Stimulated activated CD4-positive, alpha-beta T cell treated with anti-CD3 and anti-CD28 coated beads, TNF-alpha, amount 100 ng/mL, for 24 hours (primary cell): Measurements from ENCODE around the gene IL25.
"Not testable (repeated sequence)": the region's sequence is repeated elsewhere in the genome, so short reads cannot be mapped to it uniquely, and the experiment has no call there.

Experiments
- DNase-seq, 3 experiments: peaks; one replicate each; pipeline ENCODE4 v3.0.0-alpha.2; 2020; ENCODE audit warnings: low read depth in 3 of 3

The IL25 gene

GRCh38 chr14:23388996-23389395 is 16.4 kb downstream of the IL25 start:
- DNase-seq: no peak

- DNase-seq: no peak
Observed at GRCh38 chr14:23389396-23389795, 16.8 kb downstream of the IL25 start.

- not testable (repeated sequence) for DNase-seq
Observed at GRCh38 chr14:23389871-23390270, 17.3 kb downstream of the IL25 start.

- DNase-seq: no peak
Observed at GRCh38 chr14:23392613-23393012, 20.0 kb downstream of the IL25 start.

- no peak for DNase-seq
Observed at GRCh38 chr14:23396126-23396525, 23.5 kb downstream of the IL25 start.

GRCh38 chr14:23396781-23397407 is 24.3 kb downstream of the IL25 start:
- DNase-seq: no peak

- DNase-seq: no peak
Observed at GRCh38 chr14:23398348-23398747, 25.7 kb downstream of the IL25 start.

- DNase-seq: no peak
Observed at GRCh38 chr14:23399136-23399535, 26.5 kb downstream of the IL25 start.

GRCh38 chr14:23399591-23399990 is 27.0 kb downstream of the IL25 start:
- DNase-seq: no peak

- DNase-seq: not testable (repeated sequence)
Observed at GRCh38 chr14:23400496-23401149, 28.0 kb downstream of the IL25 start.

- no peak for DNase-seq
Observed at GRCh38 chr14:23401291-23401690, 28.7 kb downstream of the IL25 start.

- DNase-seq: no peak
Observed at GRCh38 chr14:23402296-23403138, 29.9 kb downstream of the IL25 start.

- no peak for DNase-seq
Observed at GRCh38 chr14:23403139-23403438, 30.5 kb downstream of the IL25 start.

GRCh38 chr14:23403908-23404307 is 31.3 kb downstream of the IL25 start:
- no peak for DNase-seq

GRCh38 chr14:23404331-23404900 is 31.8 kb downstream of the IL25 start:
- no peak for DNase-seq

GRCh38 chr14:23405096-23405495 is 32.5 kb downstream of the IL25 start:
- no peak for DNase-seq

GRCh38 chr14:23405516-23406025 is 33.0 kb downstream of the IL25 start:
- no peak for DNase-seq

GRCh38 chr14:23406244-23406643 is 33.6 kb downstream of the IL25 start:
- DNase-seq: no peak

GRCh38 chr14:23406725-23407355 is 34.2 kb downstream of the IL25 start:
- DNase-seq: no peak

GRCh38 chr14:23407516-23408306 is 35.1 kb downstream of the IL25 start, which contains the start of gene MYH6:
TSS of gene MYH6 (minus strand) at chr14:23408273. CDS start at chr14:23407223, 1,050 bp downstream.
- no peak for DNase-seq

- DNase-seq: no peak
Observed at GRCh38 chr14:23408307-23408630, 35.7 kb downstream of the IL25 start.
